ENCODE measurements around the gene PLEKHH1. TPM values are rescaled to one million over a fixed set of nuclear protein-coding genes. Genes with fewer than 3 reads are reported as not detected.

PLEKHH1 gene
- total RNA-seq, 1 experiment from 2014 or later, result 35.3 TPM

GRCh38 chr14:67538501-67538900 is 5.4 kb downstream of the PLEKHH1 start:
- no peak overlapping the region for H3K4ac ChIP-seq (ENCODE audit: low read depth, low read length)
- no peak overlapping the region for H3K27ac ChIP-seq (ENCODE audit: insufficient read length, low read depth, low read length)
- Mint-ChIP-seq H3K36me3 (ENCODE audit: insufficient read depth in 1 of 3, low read depth in 3 of 3) (peaks cover 3 to 9% (median 8%) of the 10 kb centered on the region in 3 experiments; a peak in 6 of 7 replicates), H3K27ac (peak overlapping the region in 2 of 3 experiments; percentile 14 to 44; a peak in 2 of 7 replicates), H3K4me1 (peaks cover 45 to 54% of the 10 kb centered on the region in 2 experiments), H3K9me3 (no peaks in the 10 kb centered on the region; a peak in 1 of 5 replicates), H3K27me3 (ENCODE audit: low read depth) (no peaks in the 10 kb centered on the region), H3K4me3 (no peak overlapping the region)
- no peaks in the 10 kb centered on the region for H3K27me3 ChIP-seq (ENCODE audit: insufficient read depth, low read length)
- no peak overlapping the region for H2AK5ac ChIP-seq (ENCODE audit: insufficient read length, low read length)
- no peak overlapping the region for H3T11ph ChIP-seq (ENCODE audit: low read length)
- H4K20me1 ChIP-seq (ENCODE audit: control insufficient read depth, insufficient read depth, insufficient read length), result no peaks in the 10 kb centered on the region
- peaks cover 3% of the 10 kb centered on the region for H3K23me2 ChIP-seq (ENCODE audit: insufficient read length, low read depth, low read length, poor library complexity, severe bottlenecking)
- no peak overlapping the region for H4K91ac ChIP-seq (ENCODE audit: insufficient read length, low read depth, low read length)
- no peak overlapping the region for H2BK20ac ChIP-seq (ENCODE audit: low read depth, low read length, poor library complexity, severe bottlenecking)
- peaks cover 6% of the 10 kb centered on the region; the same call in 1 of the 2 replicates for H3K4me1 ChIP-seq (ENCODE audit: insufficient read depth, low read length)
- H4K5ac ChIP-seq (ENCODE audit: insufficient read length, low read depth, low read length), result no peak overlapping the region
- no peak overlapping the region for H3K56ac ChIP-seq (ENCODE audit: insufficient read length, low read depth, low read length)
- no peak for TF ChIP-seq CTCF (conservative IDR thresholded peaks at IDR 0.05)
- H2BK5ac ChIP-seq (ENCODE audit: insufficient read length, low read length), result no peak overlapping the region
- no peaks in the 10 kb centered on the region for H3K9me3 ChIP-seq (ENCODE audit: control insufficient read depth, low read depth, low read length)
- H2AFZ ChIP-seq (ENCODE audit: low read length), result no peak overlapping the region
- WGBS (ENCODE audit: extremely low coverage, insufficient read length, low lambda C conversion rate), result no CpG with 5 or more reads among the region's 2 CpGs
- H2BK120ac ChIP-seq (ENCODE audit: low read depth, low read length, poor library complexity, severe bottlenecking), result no peak overlapping the region
- H3K79me1 ChIP-seq (ENCODE audit: insufficient read depth, low read depth, low read length, poor library complexity, severe bottlenecking), result no peaks in the 10 kb centered on the region
- no peak overlapping the region for H2BK15ac ChIP-seq (ENCODE audit: low read depth, low read length)
- H4K8ac ChIP-seq (replicated peaks; ENCODE audit: insufficient read length, low read depth, low read length), result no peak overlapping the region
- no peak for DNase-seq
- no peak overlapping the region for H3K4me2 ChIP-seq (ENCODE audit: insufficient read depth, insufficient read length, low read length)
- H3K9ac ChIP-seq (ENCODE audit: extremely low read depth, insufficient read length, low read length), result no peak overlapping the region
- no peak overlapping the region for H2BK12ac ChIP-seq (ENCODE audit: insufficient read length, low read depth, low read length)
- H3K79me2 ChIP-seq (ENCODE audit: insufficient read depth, low read length), result 0 out of 2 replicates have a peak, but pooled peaks cover 3% of the 10 kb centered on the region
- H3K14ac ChIP-seq (ENCODE audit: insufficient read depth, low read length), result no peak overlapping the region
- H3K23ac ChIP-seq (ENCODE audit: insufficient read length, low read depth, low read length), result no peak overlapping the region
- H3K18ac ChIP-seq (ENCODE audit: insufficient read length, low read depth, low read length), result no peak overlapping the region

Measured in H9 (cell line).